ENCODE data around the gene NRG3. TPM values are rescaled to one million over a fixed set of nuclear protein-coding genes. Genes with fewer than 3 reads are reported as not detected.

Gene NRG3
- total and polyA plus RNA-seq, 2 of the 4 experiments (the other 2 are of a cell fraction), result not detected

GRCh38 chr10:82850191-82850590 is 975.2 kb downstream of the NRG3 start:
- TF ChIP-seq RCOR1 (IDR thresholded peaks at IDR 0.05; ENCODE audit: insufficient replicate concordance, low read length) (no peak), SMC3 (IDR thresholded peaks at IDR 0.05; ENCODE audit: low read depth, low read length) (no peak)
- TF ChIP-seq, protein P1, sequence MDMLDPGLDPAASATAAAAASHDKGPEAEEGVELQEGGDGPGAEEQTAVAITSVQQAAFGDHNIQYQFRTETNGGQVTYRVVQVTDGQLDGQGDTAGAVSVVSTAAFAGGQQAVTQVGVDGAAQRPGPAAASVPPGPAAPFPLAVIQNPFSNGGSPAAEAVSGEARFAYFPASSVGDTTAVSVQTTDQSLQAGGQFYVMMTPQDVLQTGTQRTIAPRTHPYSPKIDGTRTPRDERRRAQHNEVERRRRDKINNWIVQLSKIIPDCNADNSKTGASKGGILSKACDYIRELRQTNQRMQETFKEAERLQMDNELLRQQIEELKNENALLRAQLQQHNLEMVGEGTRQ (IDR thresholded peaks at IDR 0.05; ENCODE audit: low read depth, low read length), result no peak
- H3K9me3 ChIP-seq (ENCODE audit: control insufficient read depth, insufficient read depth, low read length), result no peaks in the 10 kb centered on the region; the same call in 1 of the 2 replicates
- H2AK5ac ChIP-seq (ENCODE audit: low read depth, low read length), result no peak overlapping the region
- no peak overlapping the region for H4K91ac ChIP-seq (ENCODE audit: insufficient read depth, low read depth, low read length)
- no peak overlapping the region for H4K5ac ChIP-seq (ENCODE audit: low read depth, low read length)
- no peak overlapping the region for H2BK20ac ChIP-seq (ENCODE audit: low read depth, low read length)
- H2BK15ac ChIP-seq (ENCODE audit: low read depth, low read length), result no peak overlapping the region
- no peak overlapping the region for H2BK5ac ChIP-seq (ENCODE audit: low read depth, low read length, poor library complexity, severe bottlenecking)
- ChIA-PET POLR2A (ENCODE audit: unreplicated experiment) (no interaction called here), CTCF (interaction anchor here (0.6 kb wide), 1 partner anchor 18 kb away, joined by 3 read pairs; no protein-coding TSS in a partner anchor)
- no TSS peak for BruUV-seq (replicated peaks)
- no peak overlapping the region for H3K14ac ChIP-seq (replicated peaks; ENCODE audit: low read depth, low read length)
- H3K18ac ChIP-seq (ENCODE audit: low read depth, low read length), result no peak overlapping the region
- dilution Hi-C loops (cut with HindIII; ENCODE audit: low sequenced_read_pairs, unreplicated experiment), result no loop called here
- no peak for ATAC-seq (ENCODE audit: low read depth)
- no peak overlapping the region for H3K4me2 ChIP-seq (ENCODE audit: low read depth, low read length)
- H3K9me1 ChIP-seq (ENCODE audit: insufficient read depth, low read length), result no peaks in the 10 kb centered on the region
- in situ Hi-C loops (cut with MboI; ENCODE audit: low sequenced_read_pairs), result no loop called here
- intact Hi-C loops (cut with micrococcal nuclease), result no loop called here
- H3K27ac ChIP-seq (ENCODE audit: insufficient read depth, low read length), result no peak overlapping the region
- H3K23ac ChIP-seq (ENCODE audit: low read depth, low read length), result no peak overlapping the region
- H3K27me3 ChIP-seq (ENCODE audit: control insufficient read depth, insufficient read depth, low read length), result no peaks in the 10 kb centered on the region
- no peak overlapping the region for H2AFZ ChIP-seq (replicated peaks; ENCODE audit: low read length, poor library complexity)
- no peak overlapping the region for H3K9ac ChIP-seq (ENCODE audit: low read depth, low read length)
- no peak overlapping the region for H3K4me3 ChIP-seq (ENCODE audit: insufficient read depth, low read depth, low read length)
- no peaks in the 10 kb centered on the region for H3K4me1 ChIP-seq (ENCODE audit: control insufficient read depth, insufficient read depth, low read length)
- H3K79me1 ChIP-seq (ENCODE audit: low read depth in 1 of 2, low read length in 2 of 2), result no peaks in the 10 kb centered on the region
- no peaks in the 10 kb centered on the region for H3K36me3 ChIP-seq (ENCODE audit: control insufficient read depth, insufficient read depth, low read length)
- H2BK120ac ChIP-seq (ENCODE audit: low read depth, low read length), result no peak overlapping the region
- H2AK9ac ChIP-seq (replicated peaks; ENCODE audit: low read depth, low read length, poor library complexity), result no peak overlapping the region
- no peak overlapping the region for H3K4ac ChIP-seq (ENCODE audit: low read depth, low read length)
- no peak overlapping the region for H3K56ac ChIP-seq (ENCODE audit: extremely low read depth, insufficient read depth, low read length)
- DNase-seq, result no peak
- WGBS, 2 experiments (ENCODE audit: extremely low coverage in 2 of 2, insufficient read length in 1 of 2), result no CpG with 5 or more reads among the region's 4 CpGs
- H4K8ac ChIP-seq (ENCODE audit: low read depth in 2 of 2, low read length in 2 of 2), result no peak overlapping the region
- H4K20me1 ChIP-seq (ENCODE audit: insufficient read depth, low read length), result no peaks in the 10 kb centered on the region

All from IMR-90 (cell line).